IMR-90 (cell line): ENCODE measurements around the gene EML1. TPM values are rescaled to one million over a fixed set of nuclear protein-coding genes. Genes with fewer than 3 reads are reported as not detected.

Source experiments
- ATAC-seq: fragments of 200-7000 bp; cut with Tn5 transposase; 2 replicates; pipeline ENCODE4 v1.9.1; 2020; ENCODE audit warnings: low read depth, mild to moderate bottlenecking, moderate library complexity
- BruUV-seq: library from RNA; stranded (reverse); fragments of 400-500 nt; replicated peaks from 2 replicates; lab custom pipeline; 2021; lab: Mats Ljungman, UMichigan
- CTCF ChIA-PET: fragments of 300-600 bp; formaldehyde crosslinking; extraction: SDS; loops from one replicate; lab custom pipeline; 2021; ENCODE audit warnings: antibody characterized with exemption; lab: Yijun Ruan, JAX
- POLR2A ChIA-PET: fragments of 300-600 bp; sonication (Branson Sonifier 250); formaldehyde crosslinking; loops from one replicate; lab custom pipeline; 2022; ENCODE audit warnings: antibody characterized with exemption; ENCODE audit not compliant: unreplicated experiment; lab: Charles Lee
- DNase-seq: peaks from one replicate; pipeline ENCODE4 v3.0.0; 2013
- H2AFZ ChIP-seq: replicated peaks from 2 replicates; pipeline ENCODE3; 2013; ENCODE audit warnings: low read length, mild to moderate bottlenecking; ENCODE audit not compliant: poor library complexity
- H2AK5ac ChIP-seq: 2 replicates; pipeline ENCODE4 v1.6.1; 2013; ENCODE audit warnings: low read depth, low read length, inconsistent platforms
- H2AK9ac ChIP-seq: replicated peaks from 2 replicates; pipeline ENCODE3; 2013; ENCODE audit warnings: mild to moderate bottlenecking, low read depth, low read length, moderate library complexity; ENCODE audit not compliant: poor library complexity
- H2BK120ac ChIP-seq: 2 replicates; pipeline ENCODE4 v1.6.1; 2013; ENCODE audit warnings: low read depth, low read length, inconsistent platforms
- H2BK15ac ChIP-seq: 3 replicates; pipeline ENCODE4 v1.6.1; 2013; ENCODE audit warnings: low read depth, low read length, inconsistent platforms
- H2BK20ac ChIP-seq: 2 replicates; pipeline ENCODE4 v1.6.1; 2013; ENCODE audit warnings: low read depth, mild to moderate bottlenecking, inconsistent platforms, low read length, moderate library complexity
- H2BK5ac ChIP-seq: 2 replicates; pipeline ENCODE4 v1.6.1; 2013; ENCODE audit warnings: mild to moderate bottlenecking, low read depth, low read length, inconsistent platforms; ENCODE audit not compliant: poor library complexity, severe bottlenecking
- H3K14ac ChIP-seq: replicated peaks from 2 replicates; pipeline ENCODE4 v1.6.1; 2013; ENCODE audit warnings: low read depth, low read length, inconsistent platforms
- H3K18ac ChIP-seq: 2 replicates; pipeline ENCODE4 v1.6.1; 2013; ENCODE audit warnings: low read depth, low read length, control low read depth
- H3K23ac ChIP-seq: 2 replicates; pipeline ENCODE4 v1.6.1; 2013; ENCODE audit warnings: low read depth, low read length, inconsistent platforms
- H3K27ac ChIP-seq: 2 replicates; pipeline ENCODE4 v1.5.1; 2013; ENCODE audit warnings: mild to moderate bottlenecking, control low read depth, low read length; ENCODE audit not compliant: insufficient read depth
- H3K27me3 ChIP-seq: 2 replicates; pipeline ENCODE4 v1.6.1; 2013; ENCODE audit warnings: low read length; ENCODE audit not compliant: control insufficient read depth, insufficient read depth
- H3K36me3 ChIP-seq: 2 replicates; pipeline ENCODE4 v1.6.1; 2013; ENCODE audit warnings: low read length, mixed read lengths; ENCODE audit not compliant: control insufficient read depth, insufficient read depth
- H3K4ac ChIP-seq: 2 replicates; pipeline ENCODE4 v1.6.1; 2013; ENCODE audit warnings: low read depth, low read length, inconsistent platforms
- H3K4me1 ChIP-seq: 2 replicates; pipeline ENCODE4 v1.6.1; 2013; ENCODE audit warnings: low read length, mixed read lengths; ENCODE audit not compliant: control insufficient read depth, insufficient read depth
- H3K4me2 ChIP-seq: 2 replicates; pipeline ENCODE4 v1.6.1; 2013; ENCODE audit warnings: low read depth, mild to moderate bottlenecking, control low read depth, low read length, moderate library complexity
- H3K4me3 ChIP-seq: 2 replicates; pipeline ENCODE4 v1.5.1; 2013; ENCODE audit warnings: low read depth, mild to moderate bottlenecking, control low read depth, low read length, moderate library complexity; ENCODE audit not compliant: insufficient read depth
- H3K56ac ChIP-seq: 2 replicates; pipeline ENCODE4 v1.6.1; 2013; ENCODE audit warnings: low read length, inconsistent platforms; ENCODE audit not compliant: insufficient read depth; ENCODE audit errors: extremely low read depth
- H3K79me1 ChIP-seq, 2 experiments: 2 replicates each; pipeline ENCODE4 v1.6.1; 2013; ENCODE audit warnings: low read length in 2 of 2, inconsistent platforms in 1 of 2, low read depth in 1 of 2
- H3K9ac ChIP-seq: 2 replicates; pipeline ENCODE4 v1.6.1; 2013; ENCODE audit warnings: low read depth, low read length, control low read depth
- H3K9me1 ChIP-seq: 2 replicates; pipeline ENCODE4 v1.6.1; 2013; ENCODE audit warnings: low read length, inconsistent platforms; ENCODE audit not compliant: insufficient read depth
- H3K9me3 ChIP-seq: 2 replicates; pipeline ENCODE4 v1.6.1; 2013; ENCODE audit warnings: low read length; ENCODE audit not compliant: control insufficient read depth, insufficient read depth
- H4K20me1 ChIP-seq: 2 replicates; pipeline ENCODE4 v1.6.1; 2013; ENCODE audit warnings: low read length, inconsistent platforms; ENCODE audit not compliant: insufficient read depth
- H4K5ac ChIP-seq: 2 replicates; pipeline ENCODE4 v1.6.1; 2013; ENCODE audit warnings: mild to moderate bottlenecking, low read depth, low read length, control low read depth
- H4K8ac ChIP-seq, 2 experiments: 2 replicates each; pipeline ENCODE4 v1.6.1; 2013; ENCODE audit warnings: low read depth in 2 of 2, low read length in 2 of 2, control low read depth in 1 of 2, inconsistent platforms in 1 of 2
- H4K91ac ChIP-seq: 2 replicates; pipeline ENCODE4 v1.6.1; 2013; ENCODE audit warnings: low read depth, low read length, inconsistent platforms; ENCODE audit not compliant: insufficient read depth
- BHLHE40 ChIP-seq: fragments of 150-350 bp; IDR thresholded peaks from 2 replicates; pipeline ENCODE4 v1.6.1; 2016; ENCODE audit warnings: mild to moderate bottlenecking, low read depth, low read length
- CHD1 ChIP-seq: IDR thresholded peaks from 2 replicates; pipeline ENCODE4 v1.6.1; 2012; ENCODE audit warnings: low read depth, low read length, improper control_type of control experiment
- CTCF ChIP-seq: conservative IDR thresholded peaks from 2 replicates; pipeline ENCODE4 v1.5.1; 2012; ENCODE audit warnings: mild to moderate bottlenecking, low read depth, low read length, improper control_type of control experiment
- ELK1 ChIP-seq: fragments of 150-350 bp; IDR thresholded peaks from 2 replicates; pipeline ENCODE4 v1.6.1; 2016; ENCODE audit warnings: low read depth, mild to moderate bottlenecking, low read length, moderate library complexity, borderline replicate concordance
- FOS ChIP-seq: fragments of 150-350 bp; IDR thresholded peaks from 2 replicates; pipeline ENCODE4 v1.6.1; 2016; ENCODE audit warnings: low read depth, low read length
- MAFK ChIP-seq: IDR thresholded peaks from 2 replicates; pipeline ENCODE4 v1.6.1; 2012; ENCODE audit warnings: low read depth, low read length, improper control_type of control experiment
- MAZ ChIP-seq: IDR thresholded peaks from 2 replicates; pipeline ENCODE4 v1.6.1; 2012; ENCODE audit warnings: low read depth, mild to moderate bottlenecking, low read length, improper control_type of control experiment, moderate library complexity, borderline replicate concordance
- MXI1 ChIP-seq: IDR thresholded peaks from 2 replicates; pipeline ENCODE4 v1.6.1; 2012; ENCODE audit warnings: low read depth, mild to moderate bottlenecking, low read length, moderate library complexity, borderline replicate concordance
- POLR2A ChIP-seq: IDR thresholded peaks from 2 replicates; pipeline ENCODE4 v1.6.1; 2012; ENCODE audit warnings: mild to moderate bottlenecking, low read depth, low read length
- RAD21 ChIP-seq: IDR thresholded peaks from 2 replicates; pipeline ENCODE4 v1.6.1; 2012; ENCODE audit warnings: low read length, improper control_type of control experiment
- RCOR1 ChIP-seq: IDR thresholded peaks from 2 replicates; pipeline ENCODE4 v1.6.1; 2012; ENCODE audit warnings: mild to moderate bottlenecking, low read length, improper control_type of control experiment; ENCODE audit not compliant: insufficient replicate concordance
- RFX5 ChIP-seq: IDR thresholded peaks from 2 replicates; pipeline ENCODE4 v1.8.0; 2012; ENCODE audit warnings: low read depth, mild to moderate bottlenecking, low read length, moderate library complexity
- USF2 ChIP-seq: fragments of 150-350 bp; IDR thresholded peaks from 2 replicates; pipeline ENCODE4 v1.6.1; 2017; ENCODE audit warnings: mild to moderate bottlenecking, antibody characterized with exemption, low read length, low read depth
- WGBS, 2 experiments: methylation state at CpG; one replicate each; pipeline versions ENCODE4 v1.1.5 to v1.1.7; 2013; ENCODE audit warnings: missing lambda C conversion rate in 2 of 2; ENCODE audit not compliant: insufficient read length in 1 of 2; ENCODE audit errors: extremely low coverage in 2 of 2; 5-methylcytosine and 5-hydroxymethylcytosine counted together
- dilution Hi-C: fragments of 300-500 bp; cut with HindIII; formaldehyde crosslinking; loops from one replicate; pipeline ENCODE4 v1.14.3; 2018; ENCODE audit warnings: low sequenced_read_pairs; ENCODE audit not compliant: unreplicated experiment
- in situ Hi-C: fragments of 300-500 bp; cut with MboI; formaldehyde crosslinking; loops from 3 replicates; pipeline ENCODE4 v1.14.3; 2019; ENCODE audit warnings: low sequenced_read_pairs, inconsistent platforms, mixed read lengths
- intact Hi-C: fragments of 100-400 bp; cut with micrococcal nuclease; formaldehyde crosslinking; loops from 2 replicates; pipeline ENCODE4 v1.10.0; 2022
- polyA plus RNA-seq, 3 experiments: library from polyadenylated mRNA; depleted of rRNA; stranded (reverse); fragments of >200 nt; gene quantifications; 2 replicates each; pipeline ENCODE4 v1.2.3, GENCODE V29; 2012; ENCODE audit warnings: low replicate concordance in 1 of 3
- total RNA-seq: library from RNA; depleted of rRNA; stranded (reverse); fragments of >200 nt; gene quantifications from 2 replicates; pipeline ENCODE4 v1.2.3, GENCODE V29; 2012

Gene EML1
- total and polyA plus RNA-seq, 2 of the 4 experiments (the other 2 are of a cell fraction): 14.0 to 42.3 TPM

- H3K9me3 ChIP-seq: no peaks in the 10 kb centered on the region
- peak overlapping the region; percentile 97 for H2AK9ac ChIP-seq
- peak overlapping the region; percentile 38 to 92 for H4K8ac ChIP-seq
- H3K9ac ChIP-seq: peak overlapping the region; percentile 55
- peak overlapping the region; percentile 84 for H2AFZ ChIP-seq
- H4K5ac ChIP-seq: peak overlapping the region; percentile 71
- H2BK20ac ChIP-seq: peak overlapping the region; percentile 95
- intact Hi-C loops: no loop called here
- peaks cover 0 to 27% of the 10 kb centered on the region in 2 experiments; a peak in 1 of 4 replicates for H3K79me1 ChIP-seq
- ChIA-PET CTCF (interaction anchor here (0.7 to 1.4 kb wide), 4 partner anchors 15 to 70 kb away, joined by 3 to 6 read pairs (median 4); no protein-coding TSS in a partner anchor), POLR2A (interaction anchor here (0.5 to 0.6 kb wide), 3 partner anchors 44 to 217 kb away, joined by 3 to 4 read pairs (median 3); no protein-coding TSS in a partner anchor)
- in situ Hi-C loops: no loop called here
- ATAC-seq: peak; percentile 40
- peak overlapping the region; percentile 54 for H3K4me2 ChIP-seq
- H3K27me3 ChIP-seq: no peaks in the 10 kb centered on the region
- BruUV-seq: no TSS peak
- H3K4me3 ChIP-seq: no peak overlapping the region
- peak overlapping the region; percentile 96 for H3K27ac ChIP-seq
- H3K4me1 ChIP-seq: peaks cover 50% of the 10 kb centered on the region
- H3K18ac ChIP-seq: peak overlapping the region; percentile 83
- H3K9me1 ChIP-seq: peaks cover 31% of the 10 kb centered on the region
- peak overlapping the region; percentile 98 for H2AK5ac ChIP-seq
- H3K23ac ChIP-seq: peak overlapping the region; percentile 88
- H3K56ac ChIP-seq: peak overlapping the region; percentile 86
- 73% methylated on average over 9 of the region's 25 CpGs; no CpG with 5 or more reads in 1 of the 2 experiments for WGBS, 2 experiments
- DNase-seq: peak; percentile 69
- dilution Hi-C loops: no loop called here
- H4K91ac ChIP-seq: peak overlapping the region; percentile 95
- peak overlapping the region; percentile 81; the same call in 2 of the 3 replicates for H2BK15ac ChIP-seq
- H3K4ac ChIP-seq: peak overlapping the region; percentile 96
- H2BK5ac ChIP-seq: peak overlapping the region; percentile 99
- no peaks in the 10 kb centered on the region for H4K20me1 ChIP-seq
- H2BK120ac ChIP-seq: peak overlapping the region; percentile 98
- no peaks in the 10 kb centered on the region for H3K36me3 ChIP-seq
- peak overlapping the region; percentile 89 for H3K14ac ChIP-seq
- no peak for TF ChIP-seq CTCF
- TF ChIP-seq MAFK: no peak
- no peak; the same call in 1 of the 2 replicates for TF ChIP-seq POLR2A
- TF ChIP-seq RCOR1: no peak
- TF ChIP-seq MAZ: no peak
- peak; percentile 70; the same call in 1 of the 2 replicates for TF ChIP-seq FOS
- TF ChIP-seq MXI1: no peak
- TF ChIP-seq RFX5: no peak
- no peak for TF ChIP-seq BHLHE40
- TF ChIP-seq ELK1: no peak
- no peak for TF ChIP-seq RAD21
- no peak for TF ChIP-seq CHD1
- TF ChIP-seq USF2: no peak
Measured at GRCh38 chr14:99751539-99752485, 41.4 kb upstream of the EML1 start.
